Right renal pelvis (tissue), 4 donors: Measurements from ENCODE around the gene ARID2. TPM values are rescaled to one million over a fixed set of nuclear protein-coding genes. Genes with fewer than 3 reads are reported as not detected.

Experiments
- DNase-seq, 4 donors: peaks; one replicate each; pipeline ENCODE4 v3.0.0-alpha.2; 2013; ENCODE audit warnings: low read depth in 4 of 4, low spot score in 3 of 4, missing footprints in 1 of 4
- polyA plus RNA-seq, 4 donors: library from polyadenylated mRNA; unstranded; fragments of 120-200 nt; gene quantifications; one replicate each; pipeline ENCODE4 v1.2.1, GENCODE V29; 2013; ENCODE audit not compliant: insufficient read length in 4 of 4

ARID2 gene
- polyA plus RNA-seq, 4 donors = 31.9 to 38.8 (median 34.7) TPM

- DNase-seq = no peak
Observed at GRCh38 chr12:45913631-45914030, 184.1 kb downstream of the ARID2 start.

- DNase-seq = no peak
Observed at GRCh38 chr12:45914090-45914489, 184.6 kb downstream of the ARID2 start.

- DNase-seq = no peak
Observed at GRCh38 chr12:45915405-45915804, 185.9 kb downstream of the ARID2 start.

GRCh38 chr12:45918818-45919217, 189.3 kb downstream of the ARID2 start:
- no peak for DNase-seq

GRCh38 chr12:45928309-45928708, 198.8 kb downstream of the ARID2 start:
- no peak for DNase-seq

GRCh38 chr12:45930369-45930768, 200.9 kb downstream of the ARID2 start:
- no peak for DNase-seq

- DNase-seq = no peak
Observed at GRCh38 chr12:45933504-45933903, 204.0 kb downstream of the ARID2 start.

- DNase-seq = no peak
Observed at GRCh38 chr12:45934956-45935355, 205.4 kb downstream of the ARID2 start.

GRCh38 chr12:45938566-45938965, 209.1 kb downstream of the ARID2 start:
- no peak for DNase-seq

- no peak for DNase-seq
Observed at GRCh38 chr12:45939759-45940158, 210.3 kb downstream of the ARID2 start.

GRCh38 chr12:45944771-45945170, 215.3 kb downstream of the ARID2 start:
- DNase-seq = no peak

- no peak for DNase-seq
Observed at GRCh38 chr12:45946435-45946834, 216.9 kb downstream of the ARID2 start.

- DNase-seq = no peak
Observed at GRCh38 chr12:45948546-45948945, 219.0 kb downstream of the ARID2 start.
